Activated T-helper 1 cell treated with anti-CD3 and anti-CD28 coated beads, Interleukin-12 subunit alpha, Interleukin-12 subunit beta, Interleukin-2, Interleukin-4 antibody, amounts not matched to agents 30 ng/mL and 10 ng/mL and 1 ng/mL, durations not matched to agents 14 hours and 24 hours and 36 hours (primary cell): Measurements from ENCODE around the gene SLC30A1. TPM values are rescaled to one million over a fixed set of nuclear protein-coding genes. Genes with fewer than 3 reads are reported as not detected.

Source experiments
- DNase-seq: peaks from one replicate; pipeline ENCODE4 v3.0.0; 2021; ENCODE audit warnings: low spot score
- H3K27ac Mint-ChIP-seq: one replicate; pipeline ENCODE4 v1.8.0; 2021; ENCODE audit warnings: mild to moderate bottlenecking, mixed read lengths
- H3K27me3 Mint-ChIP-seq: one replicate; pipeline ENCODE4 v1.8.0; 2022; ENCODE audit warnings: mild to moderate bottlenecking, moderate library complexity, mixed read lengths; ENCODE audit not compliant: insufficient read depth
- H3K36me3 Mint-ChIP-seq: one replicate; pipeline ENCODE4 v1.8.0; 2021; ENCODE audit warnings: low read depth, mixed read lengths
- H3K4me1 Mint-ChIP-seq: one replicate; pipeline ENCODE4 v1.8.0; 2021; ENCODE audit warnings: low read depth, mixed read lengths
- H3K4me3 Mint-ChIP-seq: one replicate; pipeline ENCODE4 v1.8.0; 2021; ENCODE audit warnings: mild to moderate bottlenecking, moderate library complexity, mixed read lengths
- H3K9me3 Mint-ChIP-seq: one replicate; pipeline ENCODE4 v1.8.0; 2021; ENCODE audit warnings: mixed read lengths
- intact Hi-C: fragments of 100-400 bp; cut with micrococcal nuclease; formaldehyde crosslinking; loops from one replicate; pipeline ENCODE4 v1.15.1; 2024
- total RNA-seq: library from RNA; stranded (reverse); gene quantifications from 2 replicates; pipeline ENCODE4 v1.2.3, GENCODE V29; 2022

SLC30A1 gene
- total RNA-seq, 1 donor from 2014 or later = 12.0 TPM

- Mint-ChIP-seq H3K27ac (no peak overlapping the region), H3K27me3 (peaks cover 11% of the 10 kb centered on the region), H3K9me3 (no peaks in the 10 kb centered on the region), H3K36me3 (peaks cover 3% of the 10 kb centered on the region), H3K4me1 (peaks cover 25% of the 10 kb centered on the region), H3K4me3 (no peak overlapping the region)
- intact Hi-C loops = no loop called here
- DNase-seq = no peak
Measured at GRCh38 chr1:211605034-211605433, 26.1 kb upstream of the SLC30A1 start.

DNA sequence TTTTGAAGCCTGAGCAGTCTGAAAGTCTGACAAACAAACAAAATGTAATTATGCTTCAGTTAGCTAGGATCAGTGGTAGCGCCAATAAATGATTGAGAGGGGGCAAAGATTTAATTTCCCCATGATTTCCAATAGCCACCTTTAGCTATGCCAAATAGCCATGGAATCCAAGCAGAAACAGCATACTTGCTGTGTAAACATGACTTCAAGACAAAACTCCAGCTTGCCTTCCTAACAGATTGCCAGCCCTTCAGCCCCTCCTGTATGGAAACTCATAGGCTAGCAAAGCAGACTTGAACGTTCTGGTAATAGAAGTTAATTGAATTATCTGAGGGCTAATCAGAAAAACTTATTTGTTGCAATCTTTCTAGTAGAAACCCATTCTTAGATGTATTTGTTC is 25.6 kb upstream of the SLC30A1 start:
- intact Hi-C loops = no loop called here
- H3K27ac Mint-ChIP-seq = no peak overlapping the region
- peaks cover 3% of the 10 kb centered on the region for H3K36me3 Mint-ChIP-seq
- H3K4me1 Mint-ChIP-seq = peaks cover 25% of the 10 kb centered on the region
- peaks cover 11% of the 10 kb centered on the region for H3K27me3 Mint-ChIP-seq
- no peak for DNase-seq
- H3K4me3 Mint-ChIP-seq = no peak overlapping the region
- no peaks in the 10 kb centered on the region for H3K9me3 Mint-ChIP-seq

DNA sequence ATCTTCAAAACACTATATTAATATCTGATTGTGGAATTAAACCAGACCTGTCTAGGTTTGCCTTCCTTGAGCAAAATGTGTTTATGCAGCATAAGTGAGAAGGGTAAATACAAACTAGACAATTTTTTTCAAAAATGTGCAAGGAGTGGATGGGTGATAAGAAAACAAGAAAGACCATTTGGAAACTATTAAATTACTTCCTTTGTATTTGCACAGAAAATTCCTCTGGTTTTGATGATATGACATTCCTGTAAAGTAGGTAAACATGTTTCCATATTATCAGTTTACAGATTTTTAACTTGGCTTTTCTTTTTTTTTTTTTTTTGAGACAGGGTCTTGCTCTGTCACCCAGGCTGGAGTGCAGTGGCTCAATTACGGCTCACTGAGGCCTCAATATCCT is 24.8 kb upstream of the SLC30A1 start:
- no peak overlapping the region for H3K27ac Mint-ChIP-seq
- no peak overlapping the region for H3K4me3 Mint-ChIP-seq
- peaks cover 3% of the 10 kb centered on the region for H3K36me3 Mint-ChIP-seq
- H3K4me1 Mint-ChIP-seq = peaks cover 25% of the 10 kb centered on the region
- H3K9me3 Mint-ChIP-seq = no peaks in the 10 kb centered on the region
- intact Hi-C loops = no loop called here
- peaks cover 11% of the 10 kb centered on the region for H3K27me3 Mint-ChIP-seq
- DNase-seq = no peak

DNA sequence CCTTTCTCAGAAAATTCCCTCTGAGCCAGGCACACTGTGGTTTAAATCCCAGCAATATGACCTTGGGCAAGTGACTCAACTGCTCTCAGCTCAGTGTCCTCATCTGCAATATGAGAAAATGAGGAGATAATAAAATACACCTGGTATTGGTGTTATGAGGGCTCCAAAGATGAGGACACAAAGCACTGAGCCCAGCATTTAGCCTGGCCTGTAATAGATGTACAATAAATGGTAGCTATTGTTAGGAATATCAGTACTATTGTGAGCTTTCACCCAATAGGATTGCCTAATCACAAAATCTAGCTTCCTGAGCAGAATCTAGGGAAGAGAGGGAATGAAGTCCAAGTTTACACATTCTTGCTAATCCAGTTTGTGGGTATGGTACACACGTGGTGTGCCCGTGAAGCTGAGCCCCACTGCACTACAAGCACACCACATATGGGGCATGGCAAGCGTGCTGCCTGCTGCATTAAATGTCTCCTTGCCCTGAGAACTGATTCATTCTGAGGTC is 24.3 kb upstream of the SLC30A1 start:
- Mint-ChIP-seq H3K4me1 (peaks cover 25% of the 10 kb centered on the region), H3K4me3 (no peak overlapping the region), H3K36me3 (peaks cover 3% of the 10 kb centered on the region), H3K9me3 (no peaks in the 10 kb centered on the region), H3K27ac (no peak overlapping the region), H3K27me3 (peaks cover 11% of the 10 kb centered on the region)
- intact Hi-C loops = no loop called here
- DNase-seq = no peak

- Mint-ChIP-seq H3K27me3 (peaks cover 10% of the 10 kb centered on the region), H3K4me1 (peaks cover 24% of the 10 kb centered on the region), H3K9me3 (no peaks in the 10 kb centered on the region), H3K4me3 (no peak overlapping the region), H3K27ac (no peak overlapping the region), H3K36me3 (peaks cover 3% of the 10 kb centered on the region)
- no peak for DNase-seq
- intact Hi-C loops = no loop called here
Measured at GRCh38 chr1:211601982-211602670, 23.2 kb upstream of the SLC30A1 start.

GRCh38 chr1:211601159-211601558 is 22.2 kb upstream of the SLC30A1 start:
- Mint-ChIP-seq H3K27me3 (peaks cover 10% of the 10 kb centered on the region), H3K9me3 (no peaks in the 10 kb centered on the region), H3K4me3 (no peak overlapping the region), H3K4me1 (peaks cover 16% of the 10 kb centered on the region), H3K36me3 (no peaks in the 10 kb centered on the region), H3K27ac (no peak overlapping the region)
- no peak for DNase-seq
- intact Hi-C loops = no loop called here

DNA sequence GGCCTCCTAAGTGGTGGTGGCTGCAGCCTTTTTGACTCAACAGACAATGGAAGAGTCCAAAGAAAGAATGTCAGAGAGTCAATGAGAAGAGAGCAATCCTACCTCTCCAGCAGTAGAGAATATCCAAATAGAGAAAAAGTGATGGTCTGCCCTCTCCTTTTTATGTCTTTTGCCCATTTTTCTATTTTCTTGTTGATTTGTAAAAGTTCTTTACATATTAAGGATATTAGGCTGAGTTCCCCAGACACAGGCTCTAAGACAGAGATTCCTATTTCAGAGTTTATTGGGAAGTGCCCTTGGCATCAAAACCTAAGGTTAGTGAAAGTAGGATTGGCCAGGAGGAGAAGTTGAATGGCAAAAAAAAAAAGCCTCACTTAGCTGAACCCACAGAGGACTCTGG is 20.3 kb upstream of the SLC30A1 start:
- no peak for DNase-seq
- H3K36me3 Mint-ChIP-seq = no peaks in the 10 kb centered on the region
- peaks cover 11% of the 10 kb centered on the region for H3K4me1 Mint-ChIP-seq
- peaks cover 8% of the 10 kb centered on the region for H3K27me3 Mint-ChIP-seq
- no peaks in the 10 kb centered on the region for H3K9me3 Mint-ChIP-seq
- H3K27ac Mint-ChIP-seq = no peak overlapping the region
- H3K4me3 Mint-ChIP-seq = no peak overlapping the region
- intact Hi-C loops = no loop called here

GRCh38 chr1:211598514-211598913 is 19.6 kb upstream of the SLC30A1 start:
- Mint-ChIP-seq H3K4me3 (no peak overlapping the region), H3K27ac (no peak overlapping the region), H3K27me3 (peaks cover 8% of the 10 kb centered on the region), H3K4me1 (peaks cover 11% of the 10 kb centered on the region), H3K9me3 (no peaks in the 10 kb centered on the region), H3K36me3 (no peaks in the 10 kb centered on the region)
- no peak for DNase-seq
- intact Hi-C loops = no loop called here

DNA sequence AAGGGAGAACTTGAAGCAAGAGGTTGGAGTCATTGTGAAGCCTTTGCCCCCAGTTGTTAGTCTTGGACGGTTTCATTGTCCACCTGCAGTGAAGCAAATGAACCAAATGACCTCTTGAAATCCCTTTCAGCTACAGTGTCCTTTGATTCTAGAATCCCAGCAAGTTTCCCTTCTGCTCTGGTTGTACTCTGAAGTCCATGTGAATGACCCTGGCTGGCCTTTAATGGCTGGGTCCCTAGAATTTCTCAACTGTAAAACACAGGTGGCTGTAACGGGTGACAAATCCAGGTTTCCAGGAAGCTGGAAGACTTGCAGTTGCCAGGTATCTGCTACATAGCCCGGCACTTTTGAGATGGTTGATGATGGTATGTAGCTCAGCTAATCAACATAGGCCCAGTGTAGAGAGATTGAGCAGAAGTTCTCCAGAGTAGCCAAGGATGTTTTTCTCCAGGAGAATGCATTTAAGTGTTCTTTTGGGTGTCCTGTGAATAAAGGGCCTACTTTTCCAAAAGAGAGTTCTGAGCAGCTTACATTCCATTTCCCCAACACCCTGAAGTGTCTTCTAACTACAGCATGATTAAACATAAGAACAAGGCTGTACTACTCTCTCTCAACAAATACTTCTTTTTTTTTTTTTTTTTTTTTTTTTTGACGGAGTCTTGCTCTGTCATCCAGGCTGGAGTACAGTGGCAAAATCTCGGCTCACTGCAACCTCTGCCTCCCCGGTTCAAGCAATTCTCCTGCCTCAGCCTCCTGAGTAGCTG is 17.6 kb upstream of the SLC30A1 start:
- H3K27me3 Mint-ChIP-seq = peaks cover 13% of the 10 kb centered on the region
- H3K4me1 Mint-ChIP-seq = peaks cover 19% of the 10 kb centered on the region
- H3K9me3 Mint-ChIP-seq = no peaks in the 10 kb centered on the region
- H3K36me3 Mint-ChIP-seq = peaks cover 2% of the 10 kb centered on the region
- no peak for DNase-seq
- no peak overlapping the region for H3K4me3 Mint-ChIP-seq
- no peak overlapping the region for H3K27ac Mint-ChIP-seq
- intact Hi-C loops = no loop called here

- Mint-ChIP-seq H3K9me3 (no peaks in the 10 kb centered on the region), H3K4me3 (no peak overlapping the region), H3K27me3 (peaks cover 8% of the 10 kb centered on the region), H3K27ac (no peak overlapping the region), H3K36me3 (peaks cover 2% of the 10 kb centered on the region), H3K4me1 (peaks cover 19% of the 10 kb centered on the region)
- DNase-seq = no peak
- intact Hi-C loops = no loop called here
Measured at GRCh38 chr1:211595419-211595818, 16.5 kb upstream of the SLC30A1 start.

DNA sequence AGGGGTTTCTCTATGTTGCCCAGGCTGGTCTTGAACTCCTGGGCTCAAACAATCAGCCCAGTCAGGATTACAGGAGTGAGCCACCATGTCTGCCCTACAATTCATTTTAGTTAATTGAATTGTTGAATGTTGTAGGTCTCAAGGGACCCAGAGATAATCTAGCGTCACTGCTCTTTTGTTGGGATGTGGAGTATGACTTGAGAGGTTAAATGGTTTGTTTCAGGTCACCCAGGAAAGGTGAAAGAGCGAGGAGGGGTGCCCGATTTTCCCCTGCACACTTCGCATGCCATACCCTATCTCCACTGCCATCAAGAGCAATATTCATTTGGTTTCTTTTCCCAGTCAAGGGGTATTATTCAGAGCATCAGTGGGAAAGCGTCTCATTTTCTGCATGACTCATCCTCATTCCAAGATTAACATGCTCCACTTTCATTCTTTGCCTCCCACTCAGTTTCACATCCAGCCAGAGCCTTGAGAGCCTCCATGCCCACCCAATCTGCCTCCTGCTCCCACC is 13.1 kb upstream of the SLC30A1 start:
- H3K9me3 Mint-ChIP-seq = no peaks in the 10 kb centered on the region
- H3K4me1 Mint-ChIP-seq = peaks cover 14% of the 10 kb centered on the region
- no peak for DNase-seq
- H3K36me3 Mint-ChIP-seq = peaks cover 2% of the 10 kb centered on the region
- intact Hi-C loops = no loop called here
- H3K27ac Mint-ChIP-seq = no peak overlapping the region
- peaks cover 10% of the 10 kb centered on the region for H3K27me3 Mint-ChIP-seq
- no peak overlapping the region for H3K4me3 Mint-ChIP-seq

DNA sequence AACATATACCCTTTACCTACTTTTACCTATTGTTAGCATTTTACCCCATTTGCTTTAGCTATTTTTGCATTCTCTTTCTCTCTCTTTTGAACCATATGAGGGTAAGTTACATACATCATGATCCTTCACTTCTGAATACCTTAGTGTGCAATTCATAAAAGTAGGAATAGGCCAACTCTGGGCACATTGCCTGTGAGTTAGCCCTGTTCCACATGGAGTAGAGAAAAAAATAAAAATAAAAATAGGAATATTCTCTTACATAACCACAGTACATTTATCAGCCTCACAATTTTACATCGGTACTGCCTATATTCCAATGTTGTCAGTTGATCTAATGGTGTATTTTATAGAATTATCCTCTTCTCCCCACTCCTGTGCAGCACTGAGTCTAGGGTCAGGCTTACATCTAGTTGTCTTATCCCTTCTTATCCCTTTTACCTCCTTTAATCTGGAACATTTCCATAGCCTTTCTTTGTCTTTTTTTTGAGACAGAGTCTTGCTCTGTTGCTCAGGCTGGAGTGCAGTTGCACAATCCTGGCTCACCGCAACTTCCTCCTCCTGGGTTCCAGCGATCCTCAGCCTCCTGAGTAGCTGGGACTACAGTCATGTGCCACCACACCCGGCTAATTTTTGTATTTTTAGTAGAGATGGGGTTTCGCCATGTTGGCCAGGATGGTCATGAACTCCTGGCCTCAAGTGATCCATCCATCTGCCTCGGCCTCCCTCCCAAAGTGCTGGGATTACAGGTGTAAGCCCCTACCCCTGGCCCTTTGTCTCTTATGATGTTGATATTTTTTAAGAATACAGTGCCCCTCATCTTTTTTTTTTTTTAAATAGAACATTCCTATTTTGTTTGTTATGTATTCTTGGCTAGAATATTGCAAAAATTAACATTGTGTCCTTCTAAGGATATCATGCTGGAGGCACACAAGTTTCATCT is 11.1 kb upstream of the SLC30A1 start:
- Mint-ChIP-seq H3K27me3 (peaks cover 6% of the 10 kb centered on the region), H3K4me1 (peaks cover 14% of the 10 kb centered on the region), H3K36me3 (peaks cover 2% of the 10 kb centered on the region), H3K4me3 (no peak overlapping the region), H3K27ac (no peak overlapping the region), H3K9me3 (no peaks in the 10 kb centered on the region)
- DNase-seq = no peak
- intact Hi-C loops = no loop called here
